Activated CD4-positive, alpha-beta T cell treated with anti-CD3 and anti-CD28 coated beads for 24 hours (primary cell): ENCODE measurements around the gene RAB8A.
"Not testable (repeated sequence)": the region's sequence is repeated elsewhere in the genome, so short reads cannot be mapped to it uniquely, and the experiment has no call there.

ENCODE experiments used
- DNase-seq, 2 donors: peaks; one replicate each; pipeline ENCODE4 v3.0.0-alpha.2; 2020; ENCODE audit warnings: low read depth in 2 of 2

The RAB8A gene

DNA sequence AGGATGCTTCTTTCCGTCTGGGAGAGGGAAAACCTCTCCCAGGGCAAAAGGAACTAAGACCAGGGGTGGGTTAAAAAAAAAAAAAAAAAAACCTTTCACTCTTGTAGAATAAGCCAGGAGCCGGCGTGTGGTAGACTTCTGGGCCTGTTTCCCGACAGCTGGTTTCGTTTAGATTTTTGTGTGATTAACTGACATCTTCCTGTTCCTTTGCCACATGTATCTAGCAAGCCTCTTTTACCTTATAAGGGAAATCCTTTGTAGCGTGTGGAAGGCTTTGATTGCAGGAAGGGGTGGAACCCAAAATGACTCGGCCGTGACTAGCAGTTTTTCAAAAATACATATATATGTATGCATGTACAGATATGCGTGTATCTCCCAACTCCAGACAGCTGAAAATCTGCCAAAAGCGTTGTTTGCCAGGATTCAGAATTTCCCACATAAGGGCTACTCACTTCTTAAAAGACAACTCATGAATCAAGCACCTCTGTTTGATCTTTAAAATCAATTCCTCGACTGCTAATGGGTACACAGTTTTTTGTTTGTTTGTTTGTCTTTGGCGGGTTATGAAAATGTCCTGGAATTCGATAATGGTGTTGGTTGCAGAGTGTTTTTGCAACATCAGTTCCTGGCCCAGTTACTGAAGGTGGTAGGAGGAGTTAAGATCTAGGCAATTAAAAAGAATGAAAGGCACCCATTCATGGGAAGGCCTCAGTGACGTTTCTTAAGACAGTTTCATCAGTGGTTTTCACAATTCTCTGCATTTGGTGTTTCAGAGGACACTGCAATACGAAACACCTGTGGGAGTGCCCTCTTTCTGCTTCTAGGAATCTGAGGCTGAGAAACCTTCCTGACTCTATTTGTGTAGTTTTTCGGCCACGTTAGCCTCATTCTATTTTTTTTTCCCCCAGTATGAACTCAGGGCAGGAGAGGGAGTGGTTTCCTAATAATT is 32.7 kb upstream of the RAB8A start:
- peak in 1 of 2 donors; percentile 47 for DNase-seq

DNA sequence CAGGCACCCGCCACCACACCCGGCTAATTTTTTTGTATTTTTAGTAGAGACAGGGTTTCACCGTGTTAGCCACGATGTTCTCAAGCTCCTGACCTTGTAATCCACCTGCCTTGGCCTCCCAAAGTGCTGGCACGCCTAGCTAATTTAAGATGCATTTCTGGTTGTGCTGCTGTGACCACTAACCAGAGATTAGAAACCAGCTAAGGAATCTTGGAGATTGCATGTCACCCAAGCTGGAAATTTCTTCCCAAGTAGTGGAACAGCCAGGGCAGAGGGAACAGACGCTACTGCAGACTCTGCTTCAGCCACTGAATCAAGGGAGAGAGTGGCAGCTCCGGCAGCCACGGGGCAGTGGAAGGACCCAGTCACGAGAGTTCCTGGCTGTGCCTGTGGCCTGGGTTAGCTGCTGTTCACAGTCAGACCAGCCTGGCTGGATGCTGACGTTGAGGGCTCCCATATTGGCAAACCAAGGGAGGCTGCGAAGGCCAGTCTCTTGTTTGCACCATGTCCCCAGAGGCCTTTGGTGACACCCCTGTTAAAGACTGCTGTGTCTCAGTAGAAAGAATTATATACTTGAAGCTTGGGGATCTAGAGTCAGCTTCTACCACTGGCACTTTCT is 27.5 kb upstream of the RAB8A start:
- no peak for DNase-seq

DNA sequence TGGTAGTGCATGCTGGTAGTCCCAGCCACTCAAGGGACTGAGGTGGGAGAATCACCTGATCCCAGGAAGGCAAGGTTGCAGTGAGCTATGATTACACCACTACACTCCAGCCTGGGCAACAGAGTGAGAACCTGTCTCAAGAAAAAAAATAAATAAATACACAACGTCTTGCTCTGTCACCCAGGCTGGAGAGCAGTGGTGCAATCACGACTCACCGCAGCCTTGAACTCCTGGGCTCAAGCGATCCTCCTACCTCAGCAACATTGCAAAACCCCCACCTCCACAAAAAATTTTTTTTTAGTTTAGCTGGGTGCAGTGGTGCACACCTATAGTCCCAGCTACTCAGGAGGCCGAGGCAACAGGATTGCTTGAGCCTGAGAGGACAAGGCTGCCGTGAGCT is 26.6 kb upstream of the RAB8A start:
- DNase-seq: no peak

DNA sequence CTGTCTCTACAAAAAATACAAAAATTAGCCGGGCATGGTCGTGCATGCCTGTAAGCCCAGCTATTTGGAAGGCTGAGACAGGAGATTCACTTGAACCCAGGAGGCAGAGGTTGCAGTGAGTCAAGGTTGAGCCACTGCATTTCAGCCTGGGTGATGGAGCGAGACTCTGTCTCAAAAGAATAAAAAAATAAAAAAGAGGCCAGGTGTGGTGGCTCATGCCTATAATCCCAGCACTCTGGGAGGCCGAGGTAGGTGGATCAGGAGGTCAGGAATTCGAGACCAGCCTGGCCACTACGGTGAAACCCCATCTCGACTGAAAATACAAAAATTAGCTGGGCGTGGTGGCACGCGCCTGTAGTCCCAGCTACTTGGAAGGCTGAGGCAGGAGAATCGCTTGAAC is 24.3 kb upstream of the RAB8A start:
- DNase-seq: not testable (repeated sequence)

DNA sequence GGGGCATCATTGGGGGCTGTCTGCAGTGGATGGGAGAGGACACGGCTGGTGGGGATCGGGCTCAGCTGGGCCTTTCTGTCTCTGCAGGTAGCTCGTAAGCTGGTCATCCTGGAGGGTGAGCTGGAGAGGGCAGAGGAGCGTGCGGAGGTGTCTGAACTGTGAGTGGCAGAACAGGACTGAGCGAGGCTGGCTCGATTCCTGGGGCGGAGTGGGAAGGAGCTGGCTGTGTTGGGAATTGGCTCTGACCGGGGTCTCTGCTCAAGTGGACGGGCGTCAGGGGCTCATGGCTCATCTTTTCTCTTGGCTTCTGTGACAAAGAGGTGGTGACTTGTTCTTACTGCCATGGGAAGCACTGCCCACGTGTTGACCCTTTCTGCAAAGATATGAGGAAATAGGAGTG is 23.7 kb upstream of the RAB8A start:
- no peak for DNase-seq

GRCh38 chr19:16088351-16089009 is 23.2 kb upstream of the RAB8A start:
- no peak for DNase-seq

DNA sequence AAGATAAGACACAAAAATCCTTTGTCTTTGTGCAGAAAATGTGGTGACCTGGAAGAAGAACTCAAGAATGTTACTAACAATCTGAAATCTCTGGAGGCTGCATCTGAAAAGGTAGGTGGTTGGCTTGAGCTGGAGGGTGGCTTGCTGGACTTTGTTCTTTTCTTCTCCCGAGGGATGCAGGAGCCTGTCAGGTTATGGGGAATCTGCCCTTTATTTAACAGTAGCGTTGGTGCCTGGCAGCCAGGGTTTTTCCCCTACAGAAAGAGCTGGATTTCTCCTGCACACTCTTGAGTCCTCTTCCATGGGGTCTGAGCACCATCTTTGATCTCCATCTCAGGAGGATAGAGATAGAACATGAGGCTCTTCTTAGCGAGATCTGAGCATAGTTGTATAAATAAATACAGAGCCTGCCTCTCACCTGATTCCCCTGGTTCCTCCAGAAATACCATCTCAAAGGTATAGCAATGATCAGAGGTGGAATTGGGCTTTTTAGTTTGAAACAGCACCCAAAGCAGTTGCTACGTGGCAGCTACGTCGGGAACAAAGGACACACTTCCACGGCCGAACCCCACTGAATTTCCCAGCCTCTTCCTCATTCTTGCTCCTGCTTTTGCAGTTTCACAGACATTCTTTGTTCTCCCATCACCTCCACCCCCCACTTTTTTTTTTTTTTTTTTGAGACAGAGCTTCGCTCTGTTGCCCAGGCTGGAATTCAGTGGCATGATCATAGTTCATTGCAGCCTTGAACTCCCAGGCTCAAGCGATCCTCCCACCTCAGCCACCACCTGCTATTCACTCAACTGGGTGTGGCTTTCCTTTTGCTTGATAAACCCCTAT is 22.5 kb upstream of the RAB8A start:
- no peak for DNase-seq

DNA sequence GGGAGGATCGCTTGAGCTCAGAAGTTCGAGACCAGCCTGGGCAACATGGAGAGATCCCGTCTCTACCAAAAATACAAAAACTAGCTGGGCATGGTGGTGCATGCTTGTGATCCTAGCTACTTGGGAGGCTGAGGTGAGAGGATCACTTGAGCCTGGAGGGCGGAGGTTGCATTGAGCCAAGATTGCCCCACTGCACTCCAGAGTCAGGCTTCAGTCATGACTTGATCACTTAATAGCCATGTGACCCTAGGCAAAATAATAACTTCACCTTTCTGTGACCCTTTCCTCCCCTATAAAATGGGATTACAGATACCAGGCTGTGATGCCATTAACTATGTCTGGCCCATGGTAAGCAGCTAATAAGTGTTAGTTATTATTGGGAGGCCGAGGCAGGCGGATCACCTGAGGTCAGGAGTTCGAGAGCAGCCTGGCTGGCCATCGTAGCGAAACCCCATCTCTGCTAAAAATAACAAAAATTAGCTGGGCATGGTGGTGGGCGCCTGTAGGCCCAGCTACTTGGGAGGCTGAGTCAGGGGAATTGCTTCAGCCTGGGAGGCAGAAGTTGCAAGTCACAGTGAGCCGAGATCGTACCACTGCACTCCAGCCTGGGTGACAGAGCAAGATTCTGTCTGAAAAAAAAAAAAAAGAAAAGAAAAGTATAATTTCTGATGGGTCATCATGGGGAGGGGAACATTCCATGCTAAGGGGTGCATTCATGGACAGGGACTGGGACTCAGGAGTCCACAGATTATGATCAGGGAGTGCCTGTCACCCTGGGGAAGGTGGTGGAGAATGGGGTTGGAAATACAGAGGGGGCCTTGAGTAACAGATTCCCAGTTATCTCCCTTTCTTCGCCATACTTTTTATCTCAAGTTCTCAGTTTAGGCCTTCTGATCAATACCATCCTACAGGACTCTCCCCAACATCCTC is 19.9 kb upstream of the RAB8A start:
- no peak for DNase-seq

DNA sequence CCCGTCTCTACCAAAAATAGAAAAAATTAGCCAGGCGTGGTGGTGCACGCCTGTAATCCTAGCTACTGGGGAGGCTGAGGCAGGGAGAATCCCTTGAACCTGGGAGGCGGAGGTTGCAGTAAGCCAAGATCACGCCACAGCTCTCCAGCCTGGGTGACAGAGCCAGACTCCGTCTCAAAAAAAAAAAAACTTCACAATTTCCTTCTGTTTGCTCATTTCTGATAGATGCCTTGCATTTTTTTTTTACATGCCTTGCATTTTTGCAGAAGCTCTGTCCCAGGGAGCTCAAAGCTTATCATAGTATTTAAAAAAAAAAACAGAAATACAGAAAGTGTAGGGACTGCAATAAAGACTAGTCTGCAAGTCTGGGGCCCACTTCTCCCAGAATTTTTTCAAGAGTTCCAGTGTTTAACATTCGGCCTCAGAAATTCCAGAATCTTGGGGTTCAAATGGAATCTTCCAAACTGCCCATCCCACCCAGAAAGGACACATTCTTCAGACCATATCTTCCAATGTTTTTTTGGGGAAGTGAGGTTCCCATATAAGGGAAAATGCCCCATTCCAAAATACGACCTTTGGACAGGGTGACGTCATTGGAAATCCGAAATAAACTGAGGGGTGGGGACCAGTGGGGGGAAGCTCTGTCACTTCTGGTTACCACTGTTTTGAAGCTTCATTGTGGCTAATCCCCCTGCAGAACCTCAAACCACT is 17.2 kb upstream of the RAB8A start:
- no peak for DNase-seq

- no peak for DNase-seq
Observed at GRCh38 chr19:16095071-16095571, 16.6 kb upstream of the RAB8A start.

DNA sequence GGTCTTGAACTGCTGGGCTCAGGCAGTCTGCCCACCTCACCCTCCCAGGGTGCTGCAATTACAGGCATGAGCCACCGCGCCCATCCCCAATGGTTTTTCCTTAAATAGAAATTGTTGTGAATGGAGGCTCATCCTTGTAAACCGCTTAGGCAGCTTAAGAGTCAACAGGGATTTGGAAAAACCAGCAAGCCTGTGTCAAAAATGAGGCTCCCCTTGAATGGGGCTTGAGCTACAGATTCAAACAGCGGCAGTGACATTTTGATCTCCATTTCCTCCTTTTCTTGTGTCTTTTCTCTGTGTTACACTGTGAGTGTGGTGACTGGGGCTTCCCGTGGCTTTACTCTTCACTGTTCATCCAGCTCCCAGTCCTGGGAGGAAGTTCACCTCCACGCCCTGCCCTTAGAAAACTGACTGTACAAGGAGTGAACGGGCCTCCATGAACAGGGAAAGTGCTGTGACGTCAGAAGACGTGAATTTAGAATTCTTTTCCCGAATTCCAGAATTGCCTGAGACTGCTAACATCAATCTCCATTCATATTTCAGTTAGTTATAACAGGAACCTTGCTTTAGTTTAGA is 15.3 kb upstream of the RAB8A start:
- DNase-seq: no peak

- no peak for DNase-seq
Observed at GRCh38 chr19:16098416-16098768, 13.3 kb upstream of the RAB8A start.

DNA sequence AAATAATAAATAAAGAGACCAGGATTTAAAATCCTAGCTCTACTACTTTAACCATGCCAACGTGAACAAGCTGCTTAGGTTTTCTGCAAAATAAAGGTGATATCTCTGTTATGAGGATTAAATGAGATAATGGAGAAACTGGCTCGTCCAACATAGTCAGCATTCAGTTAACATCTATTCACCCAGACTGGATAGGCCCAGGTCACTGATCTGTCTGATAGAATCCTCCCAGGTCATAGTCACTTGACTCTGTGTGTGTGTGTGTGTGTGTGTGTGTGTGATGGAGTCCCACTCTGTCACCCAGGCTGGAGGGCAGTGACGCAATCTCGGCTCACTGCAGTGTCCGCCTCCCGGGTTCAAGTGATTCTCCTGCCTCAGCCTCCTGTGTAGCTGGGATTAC is 12.9 kb upstream of the RAB8A start:
- DNase-seq: no peak

- not testable (repeated sequence) for DNase-seq
Observed at GRCh38 chr19:16099314-16099965, 12.2 kb upstream of the RAB8A start.

DNA sequence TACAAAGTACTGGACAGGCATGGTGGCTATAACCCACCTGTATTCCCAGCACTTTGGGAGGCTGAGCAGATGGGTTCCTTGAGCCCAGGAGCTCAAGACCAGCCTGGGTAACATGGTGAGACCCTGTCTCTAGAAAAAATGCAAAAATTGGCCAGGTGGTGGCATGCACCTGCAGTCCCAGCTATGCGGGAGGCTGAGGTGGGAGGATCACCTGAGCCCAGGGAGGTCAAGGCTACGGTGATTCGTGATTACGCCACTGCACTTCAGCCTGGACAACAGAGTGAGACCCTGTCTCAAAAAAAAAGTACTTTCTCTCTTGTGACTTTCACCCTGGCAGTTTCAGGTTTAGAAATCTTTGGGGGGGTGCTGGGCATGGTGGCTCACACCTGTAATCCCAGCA is 11.2 kb upstream of the RAB8A start:
- no peak for DNase-seq

- no peak for DNase-seq
Observed at GRCh38 chr19:16104722-16105121, 7.0 kb upstream of the RAB8A start.

DNA sequence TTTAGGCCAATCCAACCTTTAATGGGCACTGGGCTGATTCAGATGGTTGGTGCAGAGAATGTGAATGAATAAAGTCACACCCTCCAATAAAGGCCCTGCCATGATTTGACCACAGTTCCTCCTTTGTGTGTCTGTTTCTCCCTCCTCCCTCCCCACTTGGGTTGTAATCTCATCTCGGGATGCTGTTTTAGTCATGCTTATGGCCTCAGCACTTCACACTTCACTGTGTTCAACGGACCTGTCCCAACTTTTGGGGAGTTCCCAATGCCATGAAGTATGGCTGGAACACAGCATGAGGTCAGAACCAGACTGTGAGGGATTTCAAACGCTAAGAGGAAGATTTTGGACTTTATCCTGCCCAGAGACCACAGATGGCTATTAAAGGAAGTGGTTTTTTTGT is 5.6 kb upstream of the RAB8A start:
- DNase-seq: no peak

- DNase-seq: no peak
Observed at GRCh38 chr19:16111909-16112752, 442 bp downstream of the RAB8A start.
